Measurements from ENCODE around the gene IRGC. TPM values are rescaled to one million over a fixed set of nuclear protein-coding genes. Genes with fewer than 3 reads are reported as not detected.

IRGC gene
- total and polyA plus RNA-seq, 9 of the 15 experiments (the other 6 are each of a cell fraction or from before 2014, with no cell fraction given) = not detected

GRCh38 chr19:43704002-43704705 lies 11.7 kb upstream of the IRGC start:
- BruUV-seq (replicated peaks) = no TSS peak
- H3K9ac ChIP-seq (ENCODE audit: insufficient read depth in 1 of 2, low read depth in 2 of 2, low read length in 2 of 2) = no peak overlapping the region
- H3K27ac ChIP-seq (ENCODE audit: extremely low read depth, low read depth, low read length) = no peak overlapping the region
- H3K36me3 ChIP-seq (ENCODE audit: control insufficient read depth, insufficient read depth, low read length) = no peaks in the 10 kb centered on the region
- CTCF ChIA-PET (ENCODE audit: low intra/inter-chr PET ratio) = no interaction called here
- peaks cover 18 to 25% of the 10 kb centered on the region in 2 experiments for H3K4me1 ChIP-seq (replicated peaks in 1 of 2; ENCODE audit: control insufficient read depth in 2 of 2, insufficient read depth in 2 of 2, low read length in 2 of 2)
- no peaks in the 10 kb centered on the region for H3K9me3 ChIP-seq (replicated peaks; ENCODE audit: control insufficient read depth, insufficient read depth, low read depth, low read length)
- no peaks in the 10 kb centered on the region for H3K9me1 ChIP-seq (ENCODE audit: control insufficient read depth, insufficient read depth, low read length)
- in situ Hi-C loops (cut with MboI) = no loop called here
- H3K4me3 ChIP-seq = no peak overlapping the region
- 0 out of 2 replicates have a peak, but pooled peaks have one; percentile 23 for TF ChIP-seq BCOR (IDR thresholded peaks at IDR 0.05)
- no peak for TF ChIP-seq EHMT2 (IDR thresholded peaks at IDR 0.05)
- POLR2A ChIA-PET = interaction anchor here (0.9 kb wide), 1 partner anchor 18 kb away, joined by 4 read pairs; no protein-coding TSS in a partner anchor
- FAIRE-seq (no peak), DNase-seq (ENCODE audit: extremely low read depth in 1 of 4, low spot score in 3 of 4) (no peak), ATAC-seq (no peak)
- H3K27me3 ChIP-seq (ENCODE audit: control insufficient read depth in 2 of 2, insufficient read depth in 2 of 2, low read length in 2 of 2) = no peaks in the 10 kb centered on the region
- H3K79me2 ChIP-seq (ENCODE audit: control insufficient read depth, insufficient read depth, low read length) = no peaks in the 10 kb centered on the region
- no peak overlapping the region for H3K4me2 ChIP-seq (ENCODE audit: insufficient read depth, low read length)
- intact Hi-C loops (cut with micrococcal nuclease) = no loop called here
- WGBS (ENCODE audit: insufficient coverage, low coverage, missing lambda C conversion rate) = 39% methylated on average over 7 of the region's 7 CpGs
- H2AFZ ChIP-seq (ENCODE audit: low read depth, low read length) = no peak overlapping the region
- no peaks in the 10 kb centered on the region for H4K20me1 ChIP-seq (replicated peaks; ENCODE audit: control insufficient read depth, insufficient read depth, low read length)

GRCh38 chr19:43705729-43706128 lies 10.1 kb upstream of the IRGC start:
- POLR2A ChIA-PET = no interaction called here
- H3K79me2 ChIP-seq (ENCODE audit: control insufficient read depth, insufficient read depth, low read length) = no peaks in the 10 kb centered on the region
- ATAC-seq (no peak), FAIRE-seq (no peak), DNase-seq (ENCODE audit: extremely low read depth in 1 of 4, low spot score in 3 of 4) (no peak)
- BruUV-seq (replicated peaks) = no TSS peak
- H3K9me3 ChIP-seq (replicated peaks; ENCODE audit: control insufficient read depth, insufficient read depth, low read depth, low read length) = no peaks in the 10 kb centered on the region
- H3K9me1 ChIP-seq (ENCODE audit: control insufficient read depth, insufficient read depth, low read length) = no peaks in the 10 kb centered on the region
- no peaks in the 10 kb centered on the region; a peak in 1 of 5 replicates for H3K27me3 ChIP-seq (ENCODE audit: control insufficient read depth in 2 of 2, insufficient read depth in 2 of 2, low read length in 2 of 2)
- WGBS (ENCODE audit: insufficient coverage, low coverage, missing lambda C conversion rate) = 16% methylated on average over 6 of the region's 6 CpGs
- H3K27ac ChIP-seq (ENCODE audit: extremely low read depth, low read depth, low read length) = no peak overlapping the region
- no peaks in the 10 kb centered on the region for H3K36me3 ChIP-seq (ENCODE audit: control insufficient read depth, insufficient read depth, low read length)
- no peaks in the 10 kb centered on the region for H4K20me1 ChIP-seq (replicated peaks; ENCODE audit: control insufficient read depth, insufficient read depth, low read length)
- H2AFZ ChIP-seq (ENCODE audit: low read depth, low read length) = no peak overlapping the region
- intact Hi-C loops (cut with micrococcal nuclease) = no loop called here
- no peak overlapping the region for H3K9ac ChIP-seq (ENCODE audit: insufficient read depth in 1 of 2, low read depth in 2 of 2, low read length in 2 of 2)
- H3K4me2 ChIP-seq (ENCODE audit: insufficient read depth, low read length) = no peak overlapping the region
- H3K4me3 ChIP-seq = no peak overlapping the region
- CTCF ChIA-PET (ENCODE audit: low intra/inter-chr PET ratio) = no interaction called here
- TF ChIP-seq ZNF121 (CRISPR knock-in tag; conservative IDR thresholded peaks at IDR 0.05) = peak; percentile 87
- TF ChIP-seq NKRF (IDR thresholded peaks at IDR 0.05; ENCODE audit: borderline replicate concordance) = no peak
- in situ Hi-C loops (cut with MboI) = no loop called here
- H3K4me1 ChIP-seq (replicated peaks in 1 of 2; ENCODE audit: control insufficient read depth in 2 of 2, insufficient read depth in 2 of 2, low read length in 2 of 2) = peaks cover 12 to 13% of the 10 kb centered on the region in 2 experiments

All from K562 (cell line).